Caco-2 (cell line): ENCODE results near the gene ZAP70. TPM values are rescaled to one million over a fixed set of nuclear protein-coding genes. Genes with fewer than 3 reads are reported as not detected.
"Not testable (repeated sequence)": the region's sequence is repeated elsewhere in the genome, so short reads cannot be mapped to it uniquely, and the experiment has no call there.

Source experiments
- BruUV-seq: library from RNA; stranded (reverse); fragments of 400-500 nt; replicated peaks from 2 replicates; lab custom pipeline; 2021; lab: Mats Ljungman, UMichigan
- CTCF ChIA-PET: fragments of 300-600 bp; sonication (Branson Sonifier 250); formaldehyde crosslinking; loops from one replicate; lab custom pipeline; 2022; ENCODE audit warnings: antibody characterized with exemption; lab: Charles Lee
- POLR2A ChIA-PET: fragments of 300-600 bp; sonication (Branson Sonifier 250); formaldehyde crosslinking; loops from one replicate; lab custom pipeline; 2022; ENCODE audit warnings: antibody characterized with exemption; lab: Charles Lee
- DNase-seq, 2 experiments: peaks; one replicate each; pipeline versions ENCODE4 v3.0.0 to v3.0.0-alpha.2; 2020 to 2022
- H3K27me3 ChIP-seq: replicated peaks from 2 replicates; pipeline ENCODE4 v1.6.0; 2011; ENCODE audit warnings: low read length; ENCODE audit not compliant: control insufficient read depth, insufficient read depth
- H3K36me3 ChIP-seq: 2 replicates; pipeline ENCODE4 v1.5.1; 2011; ENCODE audit warnings: low read length; ENCODE audit not compliant: control insufficient read depth, insufficient read depth
- H3K4me1 ChIP-seq: fragments of 250-450 bp; sonication (Bioruptor Pico); 2 replicates; pipeline ENCODE4 v1.5.1; 2020; ENCODE audit warnings: mild to moderate bottlenecking
- H3K4me3 ChIP-seq: 2 replicates; pipeline ENCODE4 v1.5.1; 2011; ENCODE audit warnings: low read depth, mild to moderate bottlenecking, control low read depth, low read length
- H3K9me3 ChIP-seq: fragments of 250-450 bp; sonication (Bioruptor Pico); 2 replicates; pipeline ENCODE4 v1.5.1; 2020; ENCODE audit warnings: mild to moderate bottlenecking, moderate library complexity
- H3K27ac Mint-ChIP-seq: one replicate; pipeline ENCODE4 v1.8.0; 2022; ENCODE audit warnings: mixed read lengths; ENCODE audit not compliant: unreplicated experiment
- H3K27me3 Mint-ChIP-seq: one replicate; pipeline ENCODE4 v1.8.0; 2022; ENCODE audit warnings: mixed read lengths; ENCODE audit not compliant: insufficient read depth, unreplicated experiment
- H3K36me3 Mint-ChIP-seq: one replicate; pipeline ENCODE4 v1.8.0; 2022; ENCODE audit warnings: mild to moderate bottlenecking, mixed read lengths; ENCODE audit not compliant: insufficient read depth, unreplicated experiment
- H3K4me1 Mint-ChIP-seq: one replicate; pipeline ENCODE4 v1.8.0; 2022; ENCODE audit warnings: low read depth, mixed read lengths; ENCODE audit not compliant: unreplicated experiment
- H3K4me3 Mint-ChIP-seq: one replicate; pipeline ENCODE4 v1.8.0; 2022; ENCODE audit warnings: mild to moderate bottlenecking, moderate library complexity, mixed read lengths; ENCODE audit not compliant: unreplicated experiment
- H3K9me3 Mint-ChIP-seq: one replicate; pipeline ENCODE4 v1.8.0; 2022; ENCODE audit warnings: mixed read lengths; ENCODE audit not compliant: unreplicated experiment
- CTCF ChIP-seq, 2 experiments: fragments of 200-600 bp in 1 of 2; IDR thresholded peaks; 1 replicate in 1 of 2; 2 replicates in 1 of 2; pipeline versions ENCODE4 v1.5.1 to v1.8.0; 2011 to 2022; ENCODE audit warnings: antibody characterized with exemption in 1 of 2, control low read depth in 1 of 2, inconsistent platforms in 1 of 2, low read depth in 1 of 2, low read length in 1 of 2, mild to moderate bottlenecking in 1 of 2, moderate library complexity in 1 of 2; ENCODE audit not compliant: insufficient read depth in 1 of 2, severe bottlenecking in 1 of 2, unreplicated experiment in 1 of 2
- intact Hi-C: fragments of 100-400 bp; cut with micrococcal nuclease; formaldehyde crosslinking; loops from one replicate; pipeline ENCODE4 v1.10.0; 2022; ENCODE audit not compliant: unreplicated experiment
- total RNA-seq: library from RNA; stranded (reverse); gene quantifications from 2 replicates; pipeline ENCODE4 v1.2.3, GENCODE V29; 2022

ZAP70 gene
- total RNA-seq, 1 experiment from 2014 or later: 0.82 TPM

GRCh38 chr2:97676620-97677019, 36.8 kb upstream of the ZAP70 start:
- ChIA-PET POLR2A (no interaction called here), CTCF (interaction anchor here (1.4 to 2.1 kb wide), 2 partner anchors 13 to 24 kb away, joined by 3 to 7 read pairs; partner anchors contain the start of gene ACTR1B)
- no peaks in the 10 kb centered on the region for H3K36me3 ChIP-seq
- no peaks in the 10 kb centered on the region for H3K9me3 Mint-ChIP-seq
- no peak for DNase-seq
- H3K27me3 Mint-ChIP-seq: no peaks in the 10 kb centered on the region
- H3K27ac Mint-ChIP-seq: no peak overlapping the region
- H3K4me1 Mint-ChIP-seq: no peaks in the 10 kb centered on the region
- H3K4me1 ChIP-seq: peaks cover 6% of the 10 kb centered on the region
- no peaks in the 10 kb centered on the region for H3K36me3 Mint-ChIP-seq
- no TSS peak for BruUV-seq
- no peak overlapping the region for H3K4me3 Mint-ChIP-seq
- H3K4me3 ChIP-seq: no peak overlapping the region
- intact Hi-C loops: no loop called here
- H3K27me3 ChIP-seq: no peaks in the 10 kb centered on the region
- H3K9me3 ChIP-seq: no peaks in the 10 kb centered on the region; the same call in 1 of the 2 replicates
- no peak for TF ChIP-seq CTCF (IDR thresholded peaks at IDR 0.05; ENCODE audit: insufficient read depth in 1 of 2, low read depth in 1 of 2, low read length in 1 of 2, severe bottlenecking in 1 of 2, unreplicated experiment in 1 of 2)

- Mint-ChIP-seq H3K27ac (no peak overlapping the region), H3K4me1 (no peaks in the 10 kb centered on the region), H3K4me3 (no peak overlapping the region), H3K27me3 (no peaks in the 10 kb centered on the region), H3K9me3 (no peaks in the 10 kb centered on the region), H3K36me3 (no peaks in the 10 kb centered on the region)
- no peaks in the 10 kb centered on the region for H3K27me3 ChIP-seq
- H3K4me3 ChIP-seq: no peak overlapping the region
- no peaks in the 10 kb centered on the region; the same call in 1 of the 2 replicates for H3K9me3 ChIP-seq
- BruUV-seq: no TSS peak
- no peak for DNase-seq
- ChIA-PET CTCF (interaction anchor here (0.6 kb wide), 1 partner anchor 13 kb away, joined by 4 read pairs; the partner anchor contains the start of gene ACTR1B), POLR2A (no interaction called here)
- H3K36me3 ChIP-seq: no peaks in the 10 kb centered on the region
- H3K4me1 ChIP-seq: peaks cover 6% of the 10 kb centered on the region
- no peak for TF ChIP-seq CTCF (IDR thresholded peaks at IDR 0.05; ENCODE audit: insufficient read depth in 1 of 2, low read depth in 1 of 2, low read length in 1 of 2, severe bottlenecking in 1 of 2, unreplicated experiment in 1 of 2)
- intact Hi-C loops: no loop called here
These were observed 35.9 kb upstream of the ZAP70 start for GRCh38 chr2:97677480-97677879.

- H3K4me1 ChIP-seq: peaks cover 6% of the 10 kb centered on the region
- H3K27me3 Mint-ChIP-seq: no peaks in the 10 kb centered on the region
- no peaks in the 10 kb centered on the region; the same call in 1 of the 2 replicates for H3K9me3 ChIP-seq
- no peak overlapping the region for H3K4me3 ChIP-seq
- no peak overlapping the region for H3K27ac Mint-ChIP-seq
- H3K4me1 Mint-ChIP-seq: no peaks in the 10 kb centered on the region
- no peak overlapping the region for H3K4me3 Mint-ChIP-seq
- DNase-seq: no peak
- no peaks in the 10 kb centered on the region for H3K36me3 Mint-ChIP-seq
- H3K9me3 Mint-ChIP-seq: no peaks in the 10 kb centered on the region
- CTCF ChIA-PET: no interaction called here
- intact Hi-C loops: no loop called here
- H3K36me3 ChIP-seq: no peaks in the 10 kb centered on the region
- POLR2A ChIA-PET: no interaction called here
- H3K27me3 ChIP-seq: no peaks in the 10 kb centered on the region
- BruUV-seq: no TSS peak
- no peak for TF ChIP-seq CTCF (IDR thresholded peaks at IDR 0.05; ENCODE audit: insufficient read depth in 1 of 2, low read depth in 1 of 2, low read length in 1 of 2, severe bottlenecking in 1 of 2, unreplicated experiment in 1 of 2)
These were observed 35.1 kb upstream of the ZAP70 start for GRCh38 chr2:97678298-97678697.

- H3K27me3 Mint-ChIP-seq, BruUV-seq, H3K4me3 ChIP-seq, POLR2A ChIA-PET, H3K9me3 ChIP-seq, H3K27ac Mint-ChIP-seq, H3K4me3 Mint-ChIP-seq, H3K27me3 ChIP-seq, H3K4me1 ChIP-seq, H3K4me1 Mint-ChIP-seq, H3K36me3 Mint-ChIP-seq, H3K9me3 Mint-ChIP-seq, DNase-seq, H3K36me3 ChIP-seq, intact Hi-C loops: not testable (repeated sequence)
- CTCF ChIA-PET: interaction anchor here (2.1 kb wide), 1 partner anchor 23 kb away, joined by 4 read pairs; the partner anchor contains the start of gene ACTR1B
These were observed 26.1 kb upstream of the ZAP70 start for GRCh38 chr2:97687235-97687634.
